Heart left ventricle (tissue), 13 donors: Measurements from ENCODE around the gene SUMO3.

Experiments used
- CTCF ChIP-seq, 12 donors: fragments of 200-600 bp; sonication (generic) in 4 of 12; IDR thresholded peaks; one replicate each; pipeline versions ENCODE4 v1.5.0 to v1.8.0; 2018 to 2022; ENCODE audit warnings: antibody characterized with exemption in 12 of 12, mild to moderate bottlenecking in 5 of 12
- POLR2A ChIP-seq, 2 donors: fragments of 450-650 bp; IDR thresholded peaks; one replicate each; pipeline ENCODE4 v1.6.1; 2017; ENCODE audit warnings: antibody characterized with exemption in 2 of 2, mild to moderate bottlenecking in 2 of 2, moderate library complexity in 2 of 2
- donor health status: ischemic (EF 13 %, LVEDD 7.1; RV severe dilation, severe dysfunction).
- donor health status: DM: no; HTN: yes; CAD: no.
- donor health status: DM: no; HTN: no; CAD: no.
- donor health status: ischemic (EF 25% LVEDD 6.9; RV normal size, moderate dysfunction).
- donor health status: ischemic (EF 25% LVEDD 5.7; RV mildly dilated, moderate dysfunction).
- donor health status: ischemic (EF 35%, LVEDD 5.7; RV mildly dilated, moderate dysfunction).
- donor health status: nonischemic (EF 11% LVEDD 7.7; RV severe dilation, severe dysfunction).
- donor health status: DM: yes; HTN: yes; CAD: no.
- donor health status: PGD.
- donor health status: ischemic (EF 29% LVEDD 5.4; RV normal size, mild dysfunction).
- donor health status: nonischemic (EF 23%, LVEDD 6.1; RV moderate dilation, normal function).

GRCh38 chr21:44856131-44856530 is 38.3 kb upstream of the SUMO3 start:
- TF ChIP-seq CTCF (IDR thresholded peaks at IDR 0.05): no peak
- no peak for TF ChIP-seq POLR2A (IDR thresholded peaks at IDR 0.05)
